ENCODE results near the gene MON1B. TPM values are rescaled to one million over a fixed set of nuclear protein-coding genes. Genes with fewer than 3 reads are reported as not detected.

Gene MON1B
- total RNA-seq, 1 donor, result 19.5 TPM

DNA sequence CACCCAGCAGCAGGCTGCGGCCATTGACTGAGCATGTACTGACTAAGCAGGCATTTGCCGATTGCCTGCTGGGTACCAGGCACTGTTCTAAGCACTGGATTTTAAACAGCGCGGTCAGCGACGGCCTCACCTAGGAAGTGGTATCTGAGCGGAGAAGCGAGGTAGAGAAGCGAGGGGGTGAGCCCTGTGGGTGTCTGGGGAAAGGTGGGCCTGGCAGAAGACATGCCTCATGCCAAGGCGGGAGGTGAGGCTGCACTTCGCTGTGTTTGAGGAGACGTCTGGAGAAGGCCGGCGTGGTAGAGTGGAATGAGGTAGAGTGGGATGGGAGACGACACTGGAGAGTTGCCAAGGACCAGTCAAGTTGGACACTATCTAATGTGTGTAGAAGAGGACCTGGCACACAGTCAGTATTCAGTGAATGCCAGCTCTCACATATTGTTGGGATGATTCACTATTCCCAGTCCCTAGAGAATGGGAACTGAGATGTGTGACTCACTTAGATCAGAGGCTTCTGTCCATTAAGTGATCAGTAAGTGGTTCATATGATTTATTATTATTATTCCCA lies 22.6 kb downstream of the MON1B start:
- TF ChIP-seq, protein P1, sequence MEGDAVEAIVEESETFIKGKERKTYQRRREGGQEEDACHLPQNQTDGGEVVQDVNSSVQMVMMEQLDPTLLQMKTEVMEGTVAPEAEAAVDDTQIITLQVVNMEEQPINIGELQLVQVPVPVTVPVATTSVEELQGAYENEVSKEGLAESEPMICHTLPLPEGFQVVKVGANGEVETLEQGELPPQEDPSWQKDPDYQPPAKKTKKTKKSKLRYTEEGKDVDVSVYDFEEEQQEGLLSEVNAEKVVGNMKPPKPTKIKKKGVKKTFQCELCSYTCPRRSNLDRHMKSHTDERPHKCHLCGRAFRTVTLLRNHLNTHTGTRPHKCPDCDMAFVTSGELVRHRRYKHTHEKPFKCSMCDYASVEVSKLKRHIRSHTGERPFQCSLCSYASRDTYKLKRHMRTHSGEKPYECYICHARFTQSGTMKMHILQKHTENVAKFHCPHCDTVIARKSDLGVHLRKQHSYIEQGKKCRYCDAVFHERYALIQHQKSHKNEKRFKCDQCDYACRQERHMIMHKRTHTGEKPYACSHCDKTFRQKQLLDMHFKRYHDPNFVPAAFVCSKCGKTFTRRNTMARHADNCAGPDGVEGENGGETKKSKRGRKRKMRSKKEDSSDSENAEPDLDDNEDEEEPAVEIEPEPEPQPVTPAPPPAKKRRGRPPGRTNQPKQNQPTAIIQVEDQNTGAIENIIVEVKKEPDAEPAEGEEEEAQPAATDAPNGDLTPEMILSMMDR (IDR thresholded peaks at IDR 0.05; ENCODE audit: extremely low read depth, low read depth, low read length), result no peak

DNA sequence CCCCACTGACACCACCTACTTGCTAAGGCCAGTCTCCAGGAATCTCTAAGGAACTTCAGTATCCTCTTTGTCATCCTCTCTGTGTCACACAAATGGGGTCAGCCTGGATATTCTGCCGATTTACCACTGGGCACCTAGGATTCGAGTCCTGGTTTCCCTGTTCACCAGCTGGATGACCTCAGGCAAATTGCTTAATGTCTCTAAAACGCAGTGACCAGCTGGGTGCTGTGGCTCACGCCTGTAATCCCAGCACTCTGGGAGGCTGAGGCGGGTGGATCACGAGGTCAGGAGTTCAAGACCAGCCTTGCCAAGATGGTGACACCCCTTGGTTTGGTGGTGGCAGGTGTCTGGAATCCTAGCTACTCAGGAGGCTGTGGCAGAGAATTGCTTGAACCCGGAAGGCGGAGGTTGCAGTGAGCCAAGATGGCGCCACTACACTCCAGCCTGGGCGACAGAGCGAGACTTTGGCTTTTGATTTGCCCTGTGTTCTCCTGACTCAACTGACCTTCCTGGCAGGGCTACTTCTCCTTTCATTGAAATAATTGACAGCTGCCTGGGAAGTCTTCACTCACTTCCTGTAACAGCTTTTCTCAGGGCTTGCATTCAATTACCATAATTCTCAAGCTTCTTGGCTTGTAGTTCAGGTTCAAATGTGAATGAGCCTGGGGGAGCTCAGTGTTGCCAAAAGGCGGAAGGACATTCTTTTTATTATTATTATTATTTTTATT lies 23.6 kb downstream of the MON1B start:
- TF ChIP-seq, protein P1 (IDR thresholded peaks at IDR 0.05; ENCODE audit: extremely low read depth, low read depth, low read length), result no peak

More for the DNA sequence above, 22.6 kb downstream of the MON1B start:
- peaks cover 23% of the 10 kb centered on the region for H3K27me3 ChIP-seq (ENCODE audit: insufficient read depth, low read length)
- DNase-seq (ENCODE audit: insufficient read length, low spot score, missing footprints), result peak; percentile 94
- no peaks in the 10 kb centered on the region for H3K79me2 ChIP-seq (ENCODE audit: insufficient read depth, low read length)
- H3K9me3 ChIP-seq (ENCODE audit: low read depth, low read length), result no peaks in the 10 kb centered on the region
- no peaks in the 10 kb centered on the region for H4K20me1 ChIP-seq (ENCODE audit: insufficient read depth, low read length)
- peak overlapping the region; percentile 5 for H3K27ac ChIP-seq (ENCODE audit: low read depth, low read length)
- H3K4me3 ChIP-seq (ENCODE audit: insufficient read depth, low read length), result no peak overlapping the region
- H2AFZ ChIP-seq (ENCODE audit: low read length), result no peak overlapping the region
- H3K4me2 ChIP-seq (ENCODE audit: insufficient read depth, low read length), result peak overlapping the region; percentile 11
- H3K36me3 ChIP-seq (ENCODE audit: insufficient read depth, low read length), result no peaks in the 10 kb centered on the region
- peaks cover 12% of the 10 kb centered on the region for H3K4me1 ChIP-seq (ENCODE audit: insufficient read depth, low read length)

GRCh38 chr16:77219437-77219836 lies 28.4 kb downstream of the MON1B start:
- Histone ChIP-seq H4K20me1 (ENCODE audit: insufficient read depth, low read length) (no peaks in the 10 kb centered on the region), H3K36me3 (ENCODE audit: insufficient read depth, low read length) (no peaks in the 10 kb centered on the region), H3K27ac (ENCODE audit: low read depth, low read length) (no peak overlapping the region), H3K9me3 (ENCODE audit: low read depth, low read length) (no peaks in the 10 kb centered on the region), H3K4me3 (ENCODE audit: insufficient read depth, low read length) (no peak overlapping the region), H2AFZ (ENCODE audit: low read length) (no peak overlapping the region), H3K79me2 (ENCODE audit: insufficient read depth, low read length) (no peaks in the 10 kb centered on the region), H3K4me1 (ENCODE audit: insufficient read depth, low read length) (peaks cover 4% of the 10 kb centered on the region), H3K27me3 (ENCODE audit: insufficient read depth, low read length) (no peaks in the 10 kb centered on the region), H3K4me2 (ENCODE audit: insufficient read depth, low read length) (no peak overlapping the region)
- TF ChIP-seq, protein P1 (IDR thresholded peaks at IDR 0.05; ENCODE audit: extremely low read depth, low read depth, low read length), result no peak
- DNase-seq (ENCODE audit: insufficient read length, low spot score, missing footprints), result no peak

More for the DNA sequence above, 23.6 kb downstream of the MON1B start:
- H3K79me2 ChIP-seq (ENCODE audit: insufficient read depth, low read length), result no peaks in the 10 kb centered on the region
- no peak overlapping the region for H2AFZ ChIP-seq (ENCODE audit: low read length)
- H3K9me3 ChIP-seq (ENCODE audit: low read depth, low read length), result no peaks in the 10 kb centered on the region
- H3K4me1 ChIP-seq (ENCODE audit: insufficient read depth, low read length), result peaks cover 12% of the 10 kb centered on the region
- no peak overlapping the region for H3K4me2 ChIP-seq (ENCODE audit: insufficient read depth, low read length)
- DNase-seq (ENCODE audit: insufficient read length, low spot score, missing footprints), result no peak
- H3K27ac ChIP-seq (ENCODE audit: low read depth, low read length), result no peak overlapping the region
- H4K20me1 ChIP-seq (ENCODE audit: insufficient read depth, low read length), result no peaks in the 10 kb centered on the region
- no peak overlapping the region for H3K4me3 ChIP-seq (ENCODE audit: insufficient read depth, low read length)
- H3K27me3 ChIP-seq (ENCODE audit: insufficient read depth, low read length), result peaks cover 23% of the 10 kb centered on the region
- H3K36me3 ChIP-seq (ENCODE audit: insufficient read depth, low read length), result no peaks in the 10 kb centered on the region

DNA sequence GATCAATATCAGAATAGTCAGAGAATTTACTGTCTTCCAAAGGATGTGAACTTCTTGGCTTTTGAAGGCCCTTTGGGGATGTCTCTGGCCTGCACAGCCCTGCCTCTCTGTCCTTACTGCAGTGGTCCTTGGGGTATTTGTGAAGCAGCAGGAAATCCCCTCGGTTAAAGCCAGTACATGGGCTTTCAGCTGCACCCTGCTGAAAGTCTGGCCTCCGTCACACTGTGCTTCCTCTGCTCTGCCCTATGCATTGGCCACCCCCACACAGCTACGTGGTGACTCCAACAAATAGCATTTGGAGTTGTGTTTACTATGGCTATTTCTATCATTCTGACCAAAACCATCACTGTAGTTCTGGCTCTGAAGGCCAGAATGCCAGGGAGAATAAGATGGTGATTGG lies 29.4 kb downstream of the MON1B start:
- Histone ChIP-seq H3K9me3 (ENCODE audit: low read depth, low read length) (no peaks in the 10 kb centered on the region), H2AFZ (ENCODE audit: low read length) (no peak overlapping the region), H3K79me2 (ENCODE audit: insufficient read depth, low read length) (no peaks in the 10 kb centered on the region), H3K27ac (ENCODE audit: low read depth, low read length) (no peak overlapping the region), H3K4me1 (ENCODE audit: insufficient read depth, low read length) (peaks cover 4% of the 10 kb centered on the region), H3K27me3 (ENCODE audit: insufficient read depth, low read length) (peaks cover 2% of the 10 kb centered on the region), H4K20me1 (ENCODE audit: insufficient read depth, low read length) (no peaks in the 10 kb centered on the region), H3K4me2 (ENCODE audit: insufficient read depth, low read length) (no peak overlapping the region), H3K36me3 (ENCODE audit: insufficient read depth, low read length) (no peaks in the 10 kb centered on the region), H3K4me3 (ENCODE audit: insufficient read depth, low read length) (no peak overlapping the region)
- TF ChIP-seq, protein P1 (IDR thresholded peaks at IDR 0.05; ENCODE audit: extremely low read depth, low read depth, low read length), result no peak
- DNase-seq (ENCODE audit: insufficient read length, low spot score, missing footprints), result no peak
